Vagina (tissue), 2 donors: Measurements from ENCODE around the gene KCNH1. TPM values are rescaled to one million over a fixed set of nuclear protein-coding genes. Genes with fewer than 3 reads are reported as not detected.

Source experiments
- DNase-seq, 2 donors: peaks; one replicate each; pipeline ENCODE4 v3.0.0-alpha.2; 2017; ENCODE audit errors: extremely low spot score in 2 of 2
- H3K27ac ChIP-seq: fragments of 200-600 bp; sonication (generic); one replicate; pipeline ENCODE4 v1.5.1; 2019
- H3K27me3 ChIP-seq: fragments of 200-600 bp; sonication (generic); one replicate; pipeline ENCODE4 v1.5.1; 2019
- H3K36me3 ChIP-seq, 2 donors: fragments of 200-600 bp; sonication (generic); one replicate each; pipeline ENCODE4 v1.5.1; 2017 to 2019
- H3K4me1 ChIP-seq: fragments of 200-600 bp; sonication (generic); one replicate; pipeline ENCODE4 v1.5.1; 2019
- H3K4me3 ChIP-seq, 2 donors: fragments of 200-600 bp; sonication (generic); 1 replicate in 1 of 2; 2 replicates in 1 of 2; pipeline ENCODE4 v1.5.1; 2016 to 2019
- H3K9me3 ChIP-seq: fragments of 200-600 bp; sonication (generic); one replicate; pipeline ENCODE4 v1.5.1; 2019
- POLR2A ChIP-seq, 2 donors: fragments of 450-650 bp; IDR thresholded peaks; one replicate each; pipeline ENCODE4 v1.6.1; 2017; ENCODE audit warnings: antibody characterized with exemption in 2 of 2, mild to moderate bottlenecking in 2 of 2, moderate library complexity in 2 of 2
- POLR2AphosphoS5 ChIP-seq, 2 donors: sonication (generic); formaldehyde crosslinking; IDR thresholded peaks; one replicate each; pipeline ENCODE4 v1.9.0; 2017; ENCODE audit warnings: antibody characterized with exemption in 2 of 2, mild to moderate bottlenecking in 2 of 2, low read depth in 1 of 2; ENCODE audit not compliant: insufficient read depth in 1 of 2
- intact Hi-C: fragments of 100-400 bp; cut with DNase I; formaldehyde crosslinking; loops from one replicate; pipeline ENCODE4 v1.15.1; 2023
- total RNA-seq: library from RNA; depleted of rRNA; stranded (reverse); fragments of >200 nt; gene quantifications from one replicate; pipeline ENCODE4 v1.2.3, GENCODE V29; 2016
- TF ChIP-seq, protein P1 (sequence below), 3 experiments: fragments of 450-650 bp in 2 of 3; fragments of 200-600 bp in 1 of 3; sonication (generic) in 1 of 3; IDR thresholded peaks; one replicate each; pipeline ENCODE4 v1.5.1; 2017 to 2019; ENCODE audit warnings: antibody characterized with exemption in 3 of 3, mild to moderate bottlenecking in 2 of 3, moderate library complexity in 2 of 3

The KCNH1 gene
- total RNA-seq, 1 donor from 2014 or later, result 3.9 TPM

GRCh38 chr1:211111351-211111750 is 22.6 kb downstream of the KCNH1 start:
- Histone ChIP-seq H3K27me3 (no peaks in the 10 kb centered on the region), H3K4me1 (no peaks in the 10 kb centered on the region), H3K4me3 (no peak overlapping the region), H3K27ac (no peak overlapping the region), H3K36me3 (no peaks in the 10 kb centered on the region), H3K9me3 (no peaks in the 10 kb centered on the region)
- TF ChIP-seq, protein P1, sequence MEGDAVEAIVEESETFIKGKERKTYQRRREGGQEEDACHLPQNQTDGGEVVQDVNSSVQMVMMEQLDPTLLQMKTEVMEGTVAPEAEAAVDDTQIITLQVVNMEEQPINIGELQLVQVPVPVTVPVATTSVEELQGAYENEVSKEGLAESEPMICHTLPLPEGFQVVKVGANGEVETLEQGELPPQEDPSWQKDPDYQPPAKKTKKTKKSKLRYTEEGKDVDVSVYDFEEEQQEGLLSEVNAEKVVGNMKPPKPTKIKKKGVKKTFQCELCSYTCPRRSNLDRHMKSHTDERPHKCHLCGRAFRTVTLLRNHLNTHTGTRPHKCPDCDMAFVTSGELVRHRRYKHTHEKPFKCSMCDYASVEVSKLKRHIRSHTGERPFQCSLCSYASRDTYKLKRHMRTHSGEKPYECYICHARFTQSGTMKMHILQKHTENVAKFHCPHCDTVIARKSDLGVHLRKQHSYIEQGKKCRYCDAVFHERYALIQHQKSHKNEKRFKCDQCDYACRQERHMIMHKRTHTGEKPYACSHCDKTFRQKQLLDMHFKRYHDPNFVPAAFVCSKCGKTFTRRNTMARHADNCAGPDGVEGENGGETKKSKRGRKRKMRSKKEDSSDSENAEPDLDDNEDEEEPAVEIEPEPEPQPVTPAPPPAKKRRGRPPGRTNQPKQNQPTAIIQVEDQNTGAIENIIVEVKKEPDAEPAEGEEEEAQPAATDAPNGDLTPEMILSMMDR (IDR thresholded peaks at IDR 0.05), result no peak
- TF ChIP-seq POLR2AphosphoS5 (IDR thresholded peaks at IDR 0.05; ENCODE audit: insufficient read depth in 1 of 2, low read depth in 1 of 2), result no peak
- intact Hi-C loops, result no loop called here
- DNase-seq, result no peak

DNA sequence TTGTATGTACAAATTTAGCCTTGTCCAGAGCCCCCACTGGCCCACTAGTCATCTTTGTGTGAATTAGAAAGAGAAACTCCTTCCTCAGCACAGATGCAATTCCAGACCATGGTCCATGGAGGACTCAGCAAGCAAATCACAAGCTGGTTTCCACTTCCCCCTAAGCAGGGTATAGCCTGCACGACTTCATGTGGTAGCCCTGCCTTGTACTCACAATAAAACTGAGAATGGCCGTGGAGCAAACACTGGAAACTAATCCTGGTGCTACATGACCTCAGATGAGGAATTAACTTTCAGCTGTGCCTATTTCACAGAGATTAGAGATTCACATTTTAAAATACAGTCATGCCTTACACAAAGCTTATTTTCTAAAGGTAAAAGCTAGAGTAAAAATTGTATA is 32.5 kb downstream of the KCNH1 start:
- Histone ChIP-seq H3K27me3 (no peaks in the 10 kb centered on the region), H3K4me1 (no peaks in the 10 kb centered on the region), H3K9me3 (no peaks in the 10 kb centered on the region), H3K4me3 (no peak overlapping the region), H3K27ac (no peak overlapping the region), H3K36me3 (no peaks in the 10 kb centered on the region)
- peak in 1 of 2 donors; percentile 62 for DNase-seq
- no peak for TF ChIP-seq POLR2AphosphoS5 (IDR thresholded peaks at IDR 0.05; ENCODE audit: insufficient read depth in 1 of 2, low read depth in 1 of 2)
- TF ChIP-seq POLR2A (IDR thresholded peaks at IDR 0.05), result no peak
- TF ChIP-seq, protein P1 (IDR thresholded peaks at IDR 0.05), result no peak
- intact Hi-C loops, result no loop called here

DNA sequence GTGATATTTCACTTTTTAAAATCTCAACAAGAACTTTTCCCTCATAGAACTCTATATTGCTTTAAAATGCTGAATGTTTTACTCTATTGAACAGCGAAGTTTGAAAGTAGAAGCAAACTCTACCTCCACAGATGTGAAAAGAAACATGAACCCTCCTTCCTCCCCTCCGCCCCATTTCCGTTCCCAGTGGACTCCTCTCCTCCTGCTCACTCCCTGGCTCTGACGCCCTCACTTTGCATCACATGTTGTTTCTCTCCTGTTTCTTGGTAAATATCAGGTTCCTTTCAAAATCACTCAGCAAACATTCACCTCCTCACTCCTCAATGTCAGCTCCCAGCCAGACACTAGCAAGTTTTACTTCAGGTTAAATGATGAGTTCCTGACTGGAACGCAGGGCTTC is 34.6 kb downstream of the KCNH1 start:
- H3K4me3 ChIP-seq, result no peak overlapping the region
- H3K27me3 ChIP-seq, result no peaks in the 10 kb centered on the region
- peak in 1 of 2 donors; percentile 42 for DNase-seq
- no peak overlapping the region for H3K27ac ChIP-seq
- intact Hi-C loops, result no loop called here
- no peaks in the 10 kb centered on the region for H3K36me3 ChIP-seq
- no peaks in the 10 kb centered on the region for H3K4me1 ChIP-seq
- TF ChIP-seq, protein P1 (IDR thresholded peaks at IDR 0.05), result no peak
- TF ChIP-seq POLR2A (IDR thresholded peaks at IDR 0.05) (no peak), POLR2AphosphoS5 (IDR thresholded peaks at IDR 0.05; ENCODE audit: insufficient read depth in 1 of 2, low read depth in 1 of 2) (no peak)
- H3K9me3 ChIP-seq, result no peaks in the 10 kb centered on the region

DNA sequence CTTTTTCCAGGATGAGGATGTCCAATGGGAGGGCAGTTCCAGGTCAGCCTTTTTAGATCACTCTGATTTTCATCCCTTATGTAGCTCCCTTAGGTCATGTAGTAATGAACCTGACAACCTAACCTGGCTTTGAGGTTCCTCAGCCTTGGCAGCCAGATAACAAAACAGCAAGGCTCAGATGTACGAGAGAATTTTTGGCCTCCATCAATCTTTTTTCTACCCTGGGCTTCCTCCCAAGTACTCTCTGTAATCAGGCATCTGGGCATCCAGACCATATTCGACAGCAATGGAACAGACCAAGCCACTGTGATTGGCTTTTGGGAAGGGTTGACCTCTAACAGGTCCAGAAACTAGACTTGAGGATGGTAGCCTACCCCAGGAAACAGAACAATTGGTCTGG is 38.6 kb downstream of the KCNH1 start:
- Histone ChIP-seq H3K9me3 (no peaks in the 10 kb centered on the region), H3K4me3 (no peak overlapping the region), H3K4me1 (no peaks in the 10 kb centered on the region), H3K27ac (no peak overlapping the region), H3K36me3 (no peaks in the 10 kb centered on the region), H3K27me3 (no peaks in the 10 kb centered on the region)
- TF ChIP-seq, protein P1 (IDR thresholded peaks at IDR 0.05), result no peak
- no peak for TF ChIP-seq POLR2A (IDR thresholded peaks at IDR 0.05)
- TF ChIP-seq POLR2AphosphoS5 (IDR thresholded peaks at IDR 0.05; ENCODE audit: insufficient read depth in 1 of 2, low read depth in 1 of 2), result no peak
- DNase-seq, result no peak
- intact Hi-C loops, result no loop called here

GRCh38 chr1:211092955-211093354 is 41.0 kb downstream of the KCNH1 start:
- Histone ChIP-seq H3K9me3 (no peaks in the 10 kb centered on the region), H3K27ac (no peak overlapping the region), H3K27me3 (no peaks in the 10 kb centered on the region), H3K4me3 (no peak overlapping the region), H3K36me3 (no peaks in the 10 kb centered on the region), H3K4me1 (no peaks in the 10 kb centered on the region)
- intact Hi-C loops, result no loop called here
- TF ChIP-seq, protein P1 (IDR thresholded peaks at IDR 0.05), result no peak
- no peak for TF ChIP-seq POLR2AphosphoS5 (IDR thresholded peaks at IDR 0.05; ENCODE audit: insufficient read depth in 1 of 2, low read depth in 1 of 2)
- TF ChIP-seq POLR2A (IDR thresholded peaks at IDR 0.05), result no peak
- no peak for DNase-seq
